HG03342 (cell line): ENCODE data around the gene C2orf81.

Source experiments
- ATAC-seq: cut with Tn5 transposase; IDR thresholded peaks from one replicate; pipeline ENCODE4 v1.9.1; 2021; ENCODE audit warnings: mild to moderate bottlenecking, moderate library complexity; ENCODE audit not compliant: unreplicated experiment

Gene C2orf81

DNA sequence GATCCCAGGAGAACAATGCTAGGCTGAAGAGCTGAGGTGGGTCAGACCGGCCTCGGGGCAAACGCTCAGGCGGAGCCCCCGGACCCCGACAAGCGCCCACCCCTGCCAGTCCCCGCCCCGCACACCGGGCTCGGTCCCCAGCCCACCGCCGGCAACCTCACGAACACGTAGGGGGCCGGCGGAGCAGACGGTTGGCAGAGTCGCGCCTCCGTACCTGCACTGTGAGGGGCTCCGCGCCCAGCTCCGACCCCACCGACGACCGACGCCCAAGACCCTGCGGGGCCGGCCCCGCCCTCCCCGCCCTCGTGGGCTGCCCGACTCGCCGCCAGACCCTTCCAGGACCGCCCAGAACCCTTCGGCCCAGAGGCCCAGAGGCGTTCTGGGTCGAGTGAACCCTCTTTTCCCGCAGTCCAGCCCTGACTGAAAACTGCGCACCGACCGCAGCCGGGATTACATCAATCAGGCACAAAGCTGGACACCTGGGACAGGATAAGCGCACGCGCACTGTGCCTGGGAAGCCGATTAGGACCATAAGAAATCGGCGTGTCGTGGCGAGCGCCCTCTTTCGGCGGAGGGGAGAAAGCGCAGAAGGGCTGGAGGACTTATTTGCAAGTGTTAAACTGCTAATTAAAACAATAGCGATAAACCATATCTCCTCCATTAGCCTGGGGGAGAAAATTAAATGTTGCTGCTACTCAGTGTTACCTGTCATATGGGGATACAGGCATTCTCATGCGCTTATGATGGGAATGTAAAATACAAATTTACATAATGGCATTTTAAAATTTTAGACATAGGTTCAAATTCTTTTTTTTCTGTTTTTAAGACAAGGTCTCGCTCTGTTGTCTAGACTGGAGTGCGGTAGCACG is 29.6 kb downstream of the C2orf81 start:
- ATAC-seq, result peak; percentile 60

DNA sequence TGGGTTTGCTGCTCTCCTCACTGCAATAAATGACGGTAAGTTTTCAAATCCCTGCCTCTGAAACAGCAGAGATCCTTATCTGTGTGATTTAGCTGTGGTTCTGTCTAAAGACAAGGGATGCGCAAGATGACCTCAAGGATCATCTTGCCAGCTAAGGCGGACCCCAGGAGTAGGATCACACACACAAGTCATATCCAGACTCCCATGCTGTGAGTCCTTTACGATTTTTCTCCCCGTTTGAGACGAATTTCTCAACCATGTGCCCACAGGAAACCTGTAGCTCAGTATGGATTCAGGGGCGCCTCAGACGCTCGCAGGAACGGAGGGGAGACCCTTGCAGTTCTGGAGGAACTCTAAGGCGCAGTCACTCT is 30.2 kb downstream of the C2orf81 start:
- no peak for ATAC-seq

DNA sequence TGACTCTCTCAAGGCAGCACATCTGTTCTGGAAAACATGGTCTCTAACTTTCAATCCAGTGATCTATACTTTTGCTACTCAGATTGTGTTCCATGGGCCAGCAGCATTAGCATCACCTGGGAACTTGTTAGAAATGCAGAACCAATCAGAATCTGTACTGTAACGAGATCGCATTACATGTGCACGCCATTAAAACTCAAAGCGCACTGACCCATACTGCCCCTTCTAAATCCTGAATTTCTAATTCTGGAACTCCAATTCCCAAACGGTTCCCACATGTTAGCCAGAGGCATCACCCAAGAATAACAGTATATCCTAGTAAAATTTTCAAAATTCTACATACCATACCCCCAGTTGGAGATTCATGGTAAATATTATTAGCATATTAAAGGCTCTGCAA is 30.8 kb downstream of the C2orf81 start:
- no peak for ATAC-seq

GRCh38 chr2:74387346-74387745 is 34.1 kb downstream of the C2orf81 start:
- no peak for ATAC-seq

DNA sequence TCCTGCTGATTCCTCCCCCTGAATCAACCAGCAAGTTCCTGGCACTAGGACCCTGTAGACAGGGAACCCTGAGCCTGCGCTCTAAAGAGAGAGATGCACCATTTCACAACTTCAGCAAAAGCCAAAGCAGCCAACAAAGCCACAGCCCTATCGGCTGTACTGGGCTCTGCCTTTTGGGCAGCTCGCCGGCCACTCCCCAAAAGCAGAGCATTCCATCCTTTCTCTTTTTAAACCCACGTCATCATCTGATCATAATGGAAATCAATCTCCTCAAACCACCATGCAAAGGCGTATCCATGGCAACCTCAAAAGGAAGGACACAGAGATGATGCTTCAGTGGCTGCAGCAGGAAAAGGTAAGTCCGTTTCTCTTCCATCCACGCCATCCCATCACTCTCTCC is 36.0 kb downstream of the C2orf81 start:
- ATAC-seq, result no peak

- ATAC-seq, result no peak
Measured at GRCh38 chr2:74384051-74384450, 37.4 kb downstream of the C2orf81 start.

DNA sequence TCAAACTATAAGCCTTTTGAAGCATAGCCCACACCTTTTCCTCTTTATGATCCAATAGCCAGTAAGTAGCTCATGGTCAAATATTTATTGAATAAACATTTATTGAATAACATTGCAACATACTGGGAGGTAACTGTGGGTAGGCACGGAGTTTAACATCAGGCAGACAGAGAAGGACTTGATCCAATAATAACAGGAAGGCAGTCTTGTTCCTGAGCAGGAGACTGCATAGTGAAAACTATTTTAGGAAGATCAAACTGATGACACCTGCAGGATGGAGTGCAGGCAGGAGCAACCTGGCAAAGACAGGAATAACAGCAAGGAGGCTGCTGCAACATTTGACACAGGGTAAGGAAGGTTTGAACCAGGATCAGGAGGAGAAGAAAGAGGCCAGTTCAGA is 38.2 kb downstream of the C2orf81 start:
- ATAC-seq, result no peak

GRCh38 chr2:74381751-74382150 is 39.7 kb downstream of the C2orf81 start:
- ATAC-seq, result no peak

DNA sequence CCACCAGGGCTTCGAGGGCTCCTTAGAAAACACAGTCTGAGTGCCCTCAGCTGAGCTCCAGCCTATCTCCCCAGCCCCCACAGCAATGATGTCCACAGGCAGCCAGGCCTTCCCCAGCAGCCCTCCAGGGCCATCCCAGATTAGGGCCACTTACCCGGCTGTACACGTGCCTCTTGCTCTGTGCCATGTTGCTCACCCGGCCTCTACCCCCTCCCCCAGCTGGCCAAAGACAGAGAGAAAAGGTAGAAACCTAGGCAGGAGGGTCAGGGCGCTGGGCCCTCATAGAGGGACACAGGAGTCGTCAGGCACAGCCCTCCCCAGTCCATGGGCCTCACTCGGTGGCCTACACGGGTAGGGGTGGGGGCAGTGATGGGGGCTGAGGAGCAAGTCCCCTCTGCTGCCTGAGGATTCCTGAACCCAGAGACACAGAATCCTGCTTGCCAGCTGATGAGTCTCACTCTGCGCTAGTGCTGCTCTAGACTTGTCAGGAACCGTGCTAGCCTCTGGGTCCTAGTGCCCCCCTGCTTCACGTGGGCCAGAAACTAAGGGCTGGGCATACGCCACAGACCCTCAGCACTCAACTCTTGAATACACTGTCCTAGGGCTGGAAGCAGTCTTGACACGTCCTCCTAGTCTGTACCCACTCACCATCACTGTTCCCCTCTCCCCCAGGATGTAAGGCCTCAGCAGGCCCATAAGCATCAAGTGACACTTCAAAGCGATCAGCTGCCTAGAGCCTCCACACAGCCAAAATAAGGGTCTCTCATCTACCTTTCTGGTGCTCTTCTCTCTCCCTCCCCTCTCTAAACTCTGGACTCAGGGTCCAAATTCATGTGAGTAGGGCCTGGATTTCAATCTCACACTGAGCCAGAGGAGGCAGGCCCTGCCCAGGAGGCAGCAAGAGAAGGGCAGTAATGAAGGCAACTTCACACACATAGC is 41.3 kb downstream of the C2orf81 start, which contains the start of gene DCTN1:
Gene DCTN1, minus strand, starts transcription at position 461 of the 939 bp plus-strand sequence. Its CDS starts 274 bp downstream, at position 187.
- ATAC-seq, result no peak

DNA sequence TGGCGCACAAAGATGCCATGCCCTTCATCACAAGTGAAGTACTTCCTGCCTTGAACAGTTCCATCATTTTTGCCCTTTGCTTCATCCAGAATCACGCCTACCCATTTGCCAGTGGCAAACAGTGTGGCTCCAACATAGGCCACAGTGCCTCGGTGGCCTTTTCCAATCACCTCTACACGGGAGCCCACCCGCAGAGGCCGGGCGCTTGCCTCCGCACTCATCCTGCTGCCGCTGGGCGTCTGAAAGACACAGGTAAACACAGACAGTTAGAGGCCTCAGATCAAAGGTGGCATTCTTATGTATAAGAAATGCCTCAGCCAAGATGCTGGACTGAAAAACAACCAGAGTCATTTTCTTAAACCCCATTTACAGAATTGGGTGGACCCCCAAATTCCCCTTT is 43.4 kb downstream of the C2orf81 start:
- ATAC-seq, result no peak

DNA sequence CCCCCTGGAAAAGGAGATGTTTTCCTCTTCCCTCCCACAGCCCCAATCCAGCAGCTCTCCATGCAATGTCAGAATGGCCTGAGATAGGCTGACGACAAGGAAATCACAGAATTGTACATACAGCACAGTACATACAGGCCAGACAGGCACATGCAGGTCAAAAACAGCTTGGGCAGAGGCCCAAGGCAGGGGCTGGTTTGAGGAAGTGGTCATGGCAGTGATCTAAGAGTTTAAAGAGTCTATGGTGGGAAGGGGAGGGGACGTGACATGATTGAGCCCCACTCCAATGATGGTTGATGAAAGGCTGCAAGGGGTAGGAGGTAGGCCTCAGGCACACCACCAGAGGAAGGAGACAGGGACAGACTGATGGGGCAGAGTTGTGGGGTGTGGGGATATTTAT is 45.6 kb downstream of the C2orf81 start:
- ATAC-seq, result no peak

DNA sequence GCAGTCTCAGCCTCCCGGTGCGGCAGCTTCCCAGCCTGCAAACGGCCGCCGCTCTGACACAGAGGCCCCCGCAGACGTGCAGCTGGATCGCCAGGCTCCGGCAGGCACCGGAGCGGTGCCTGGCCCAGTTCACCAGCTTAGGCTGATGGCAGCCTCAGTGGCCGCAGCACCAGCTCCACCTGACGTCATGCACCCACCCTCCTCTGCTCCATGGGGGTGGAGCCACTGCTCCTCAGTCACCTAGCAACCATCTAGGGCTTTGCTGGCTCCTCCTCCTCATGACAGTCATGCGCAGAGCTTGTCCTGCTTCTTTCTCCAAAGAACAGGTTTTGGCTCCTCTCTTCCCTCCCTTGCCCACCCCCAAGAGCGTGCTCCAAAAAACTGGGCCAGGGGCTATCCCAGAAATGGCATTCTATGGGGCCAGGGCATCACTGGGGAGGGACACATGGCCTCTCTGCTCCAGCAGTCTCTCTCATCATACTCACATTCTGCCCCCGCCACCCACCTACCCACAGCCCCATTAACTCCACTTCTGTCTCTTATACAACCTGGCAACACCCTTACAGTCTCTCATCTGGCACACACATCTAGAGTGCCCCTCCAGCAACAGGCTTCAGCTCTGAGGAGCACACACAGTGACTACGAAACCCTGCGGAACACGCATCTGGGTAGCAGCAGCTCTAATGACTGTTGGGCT is 46.8 kb downstream of the C2orf81 start:
- ATAC-seq, result no peak

DNA sequence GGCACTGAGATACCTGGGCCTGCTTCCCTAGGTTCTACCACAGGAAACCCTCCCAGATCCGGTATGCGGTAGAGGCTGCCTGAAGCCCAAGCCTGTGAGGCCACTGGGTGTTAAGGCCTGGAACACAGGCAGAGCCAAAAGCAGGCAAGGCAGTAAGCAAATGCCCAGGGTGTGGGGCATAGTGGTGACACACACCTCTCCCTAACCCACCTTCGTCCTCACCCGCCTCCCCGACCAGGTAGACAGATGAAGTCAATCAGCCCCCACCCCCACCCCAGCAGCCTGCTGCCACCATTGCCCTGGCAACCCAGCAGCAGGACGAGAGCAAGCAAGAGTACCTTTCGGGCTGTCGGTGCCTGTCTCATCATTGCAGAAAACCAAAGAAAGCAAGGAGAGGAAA is 47.4 kb downstream of the C2orf81 start:
- ATAC-seq, result no peak

DNA sequence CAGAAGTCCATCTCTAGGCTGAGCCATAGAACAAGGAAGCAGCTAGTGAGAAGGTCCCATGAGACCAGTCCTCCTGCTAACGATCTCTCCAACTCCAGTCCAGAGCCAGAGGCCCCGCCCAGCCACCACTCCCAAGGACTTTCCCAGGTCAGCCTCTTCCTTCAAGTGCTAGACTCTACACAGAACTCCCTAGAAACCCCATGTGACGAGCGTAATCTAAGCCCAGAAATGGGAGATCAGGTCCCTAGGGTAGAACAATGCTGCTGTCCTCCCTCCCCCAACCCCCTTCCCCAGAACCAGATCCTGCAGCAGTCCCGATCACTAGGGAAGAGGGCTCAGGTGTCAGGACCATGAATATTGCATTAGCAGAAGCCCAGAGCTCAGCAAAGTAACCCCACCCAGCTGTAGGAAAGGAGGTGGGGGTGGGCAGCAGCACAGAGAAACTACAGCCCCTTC is 48.2 kb downstream of the C2orf81 start:
- no peak for ATAC-seq

DNA sequence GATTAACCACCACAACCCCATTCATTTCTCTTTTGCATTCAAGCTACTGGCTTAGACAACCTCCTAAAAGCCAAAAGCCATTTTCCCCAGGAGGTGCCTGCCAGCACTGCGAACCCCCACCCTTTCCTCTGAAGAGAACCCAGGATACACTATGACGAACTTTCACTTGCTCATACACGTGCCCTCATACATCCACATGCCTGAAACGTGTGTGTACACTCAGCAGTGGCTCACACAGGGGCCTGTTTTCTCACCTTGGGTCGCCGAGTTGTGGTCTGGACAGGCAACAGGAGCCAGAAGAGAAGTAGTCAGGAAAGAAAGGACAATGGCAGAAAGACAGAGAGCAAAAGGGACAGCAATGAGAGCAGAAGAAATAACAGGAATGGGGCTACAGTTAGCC is 48.7 kb downstream of the C2orf81 start:
- ATAC-seq, result no peak

DNA sequence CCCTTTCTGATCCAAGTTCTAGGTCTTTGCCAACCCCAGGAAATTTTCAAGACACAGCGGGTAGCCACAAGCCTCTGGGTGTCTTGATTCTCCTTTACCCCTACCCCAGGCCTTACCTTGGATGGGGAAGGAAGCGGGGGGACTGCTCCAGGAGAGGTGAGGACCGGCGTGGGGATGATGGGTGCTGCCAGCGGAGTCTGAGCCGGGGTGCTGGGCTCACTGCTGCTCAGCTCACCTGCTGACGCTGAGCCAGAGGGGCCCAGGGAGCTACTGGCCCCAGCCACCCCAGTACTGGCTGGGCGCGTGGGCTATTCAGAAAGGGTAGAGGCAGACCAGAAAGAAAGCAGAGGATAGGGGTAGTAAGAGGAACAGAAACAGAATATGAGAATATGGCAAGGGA is 50.0 kb downstream of the C2orf81 start:
- no peak for ATAC-seq

GRCh38 chr2:74369976-74370375 is 51.4 kb downstream of the C2orf81 start:
- ATAC-seq, result no peak

GRCh38 chr2:74368499-74368898 is 52.9 kb downstream of the C2orf81 start:
- ATAC-seq, result no peak

GRCh38 chr2:74367789-74368188 is 53.6 kb downstream of the C2orf81 start:
- no peak for ATAC-seq

DNA sequence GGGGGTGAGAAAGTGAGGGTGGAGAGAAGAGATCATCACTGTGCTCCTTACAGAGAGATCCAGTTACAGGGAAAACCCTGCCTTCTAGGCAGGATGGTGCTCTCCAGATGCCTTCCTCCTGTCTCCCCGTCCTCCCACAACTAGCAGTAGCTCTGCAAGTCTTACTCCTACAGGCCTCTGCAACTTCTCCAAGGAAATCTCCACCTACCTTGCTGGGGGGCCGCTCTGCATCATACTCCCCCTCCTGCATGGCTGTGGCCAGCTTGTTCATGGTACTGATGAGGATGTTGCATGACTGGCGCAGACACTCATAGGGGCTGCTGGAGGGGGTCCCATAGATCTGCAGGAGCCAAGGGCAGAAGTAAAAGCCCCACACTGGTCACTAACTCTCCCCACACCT is 55.4 kb downstream of the C2orf81 start:
- no peak for ATAC-seq
